Measurements from ENCODE around the gene ACTR8. TPM values are rescaled to one million over a fixed set of nuclear protein-coding genes. Genes with fewer than 3 reads are reported as not detected.

ACTR8 gene
- total RNA-seq, 1 donor from 2014 or later = 26.0 TPM

- intact Hi-C loops (cut with DNase I) = no loop called here
- Histone ChIP-seq H3K9me3 (no peaks in the 10 kb centered on the region), H3K4me1 (no peaks in the 10 kb centered on the region), H3K36me3 (peaks cover 35% of the 10 kb centered on the region), H3K27me3 (ENCODE audit: low read depth) (no peaks in the 10 kb centered on the region), H3K4me3 (no peak overlapping the region), H3K27ac (no peak overlapping the region)
- DNase-seq (no peak), ATAC-seq (no peak)
- no peak for TF ChIP-seq CTCF (IDR thresholded peaks at IDR 0.05)
Measured at GRCh38 chr3:53817809-53818208, 64.1 kb downstream of the ACTR8 start.

GRCh38 chr3:53817211-53817610, 64.7 kb downstream of the ACTR8 start:
- ATAC-seq = no peak
- TF ChIP-seq CTCF (IDR thresholded peaks at IDR 0.05) = no peak
- peaks cover 35% of the 10 kb centered on the region for H3K36me3 ChIP-seq
- no peak for DNase-seq
- H3K4me1 ChIP-seq = no peaks in the 10 kb centered on the region
- intact Hi-C loops (cut with DNase I) = no loop called here
- no peak overlapping the region for H3K4me3 ChIP-seq
- H3K9me3 ChIP-seq = no peaks in the 10 kb centered on the region
- no peak overlapping the region for H3K27ac ChIP-seq
- H3K27me3 ChIP-seq (ENCODE audit: low read depth) = no peaks in the 10 kb centered on the region

Other genes with a start within 250 kb of the ACTR8 start
- gene CHDH, start 35.7 kb downstream of the ACTR8 start, total RNA-seq = 17.3 TPM
- 18.4 TPM for gene IL17RB, start 35.6 kb downstream of the ACTR8 start, total RNA-seq
- 38.7 TPM for gene SELENOK, start 9.7 kb upstream of the ACTR8 start, total RNA-seq
- 3.6 TPM for gene CACNA2D3, start 240.4 kb upstream of the ACTR8 start, total RNA-seq

Data from lower lobe of right lung (tissue), 2 donors.